ENCODE measurements around the gene MAPK14. TPM values are rescaled to one million over a fixed set of nuclear protein-coding genes. Genes with fewer than 3 reads are reported as not detected.

MAPK14 gene
- total and polyA plus RNA-seq, 7 donors: 30.8 to 91.1 (median 61.9) TPM

- intact Hi-C loops (cut with DNase I): no loop called here
- TF ChIP-seq POLR2A (IDR thresholded peaks at IDR 0.05) (no peak), POLR2AphosphoS5 (IDR thresholded peaks at IDR 0.05) (no peak)
- no peak for DNase-seq
These were observed 119.7 kb downstream of the MAPK14 start for GRCh38 chr6:36147294-36147693.

GRCh38 chr6:36149476-36149875, 121.9 kb downstream of the MAPK14 start:
- intact Hi-C loops (cut with DNase I): no loop called here
- Histone ChIP-seq H3K27ac (peak overlapping the region in 1 of 4 donors; percentile 39), H3K4me1 (no peaks in the 10 kb centered on the region), H3K27me3 (no peaks in the 10 kb centered on the region), H3K4me3 (no peak overlapping the region), H3K9me3 (no peaks in the 10 kb centered on the region), H3K36me3 (no peaks in the 10 kb centered on the region)
- no peak for DNase-seq
- TF ChIP-seq CTCF (IDR thresholded peaks at IDR 0.05) (no peak), POLR2AphosphoS5 (IDR thresholded peaks at IDR 0.05) (no peak), POLR2A (IDR thresholded peaks at IDR 0.05) (no peak), EP300 (IDR thresholded peaks at IDR 0.05) (no peak)

More at GRCh38 chr6:36147294-36147693, 119.7 kb downstream of the MAPK14 start:
- Histone ChIP-seq H3K4me3 (no peak overlapping the region), H3K27ac (no peak overlapping the region), H3K9me3 (no peaks in the 10 kb centered on the region), H3K27me3 (no peaks in the 10 kb centered on the region), H3K36me3 (no peaks in the 10 kb centered on the region), H3K4me1 (no peaks in the 10 kb centered on the region)
- WGBS, 2 donors: 93 to 94% methylated on average over 3 of the region's 3 CpGs

DNA sequence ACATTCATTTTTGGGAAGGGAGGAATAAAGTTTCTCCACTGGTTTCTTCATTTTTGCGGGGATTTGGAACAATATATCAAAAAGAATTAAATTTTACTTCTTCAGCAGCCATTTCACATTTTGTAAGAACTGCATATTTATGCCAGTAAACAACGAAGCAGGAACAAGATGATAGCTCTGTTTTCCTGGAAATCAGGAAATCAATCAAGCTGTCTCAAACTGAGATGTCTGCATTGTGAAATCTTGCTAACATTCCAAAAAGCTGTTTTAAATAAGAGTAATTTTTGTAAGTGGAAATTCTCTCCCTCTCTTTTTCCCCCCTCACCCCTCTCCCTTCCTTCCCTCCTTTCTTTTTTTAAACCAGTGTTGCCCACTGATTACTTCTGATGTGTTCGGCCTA, 122.7 kb downstream of the MAPK14 start:
- DNase-seq: no peak
- Histone ChIP-seq H3K36me3 (no peaks in the 10 kb centered on the region), H3K27me3 (no peaks in the 10 kb centered on the region), H3K4me3 (no peak overlapping the region), H3K9me3 (no peaks in the 10 kb centered on the region), H3K27ac (peak overlapping the region in 1 of 4 donors; percentile 39), H3K4me1 (no peaks in the 10 kb centered on the region)
- 74 to 79% methylated on average over 3 of the region's 3 CpGs for WGBS, 2 donors
- TF ChIP-seq POLR2AphosphoS5 (IDR thresholded peaks at IDR 0.05): no peak
- TF ChIP-seq POLR2A (IDR thresholded peaks at IDR 0.05): no peak
- TF ChIP-seq CTCF (IDR thresholded peaks at IDR 0.05): no peak
- TF ChIP-seq EP300 (IDR thresholded peaks at IDR 0.05): no peak
- intact Hi-C loops (cut with DNase I): no loop called here

DNA sequence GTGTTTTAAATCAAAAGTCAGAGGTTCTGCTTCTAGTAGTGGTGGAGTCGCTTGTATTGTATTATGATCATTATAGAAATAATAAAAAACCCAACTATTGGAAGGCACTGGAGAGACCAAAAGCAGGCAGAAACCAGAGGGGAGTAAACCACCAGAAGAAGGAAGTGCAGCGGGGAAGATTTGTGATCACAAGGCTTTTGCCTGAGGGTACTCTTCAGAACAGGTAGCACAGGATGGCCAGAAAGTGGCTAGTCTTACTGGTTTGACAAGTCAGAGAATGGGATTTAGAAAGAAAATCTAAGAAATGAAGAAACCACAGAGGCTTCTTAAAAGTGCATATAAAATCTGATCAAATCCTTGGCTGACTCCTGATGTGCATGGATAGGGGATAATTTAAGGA, 126.7 kb downstream of the MAPK14 start:
- Histone ChIP-seq H3K27ac (no peak overlapping the region), H3K27me3 (no peaks in the 10 kb centered on the region), H3K4me3 (no peak overlapping the region), H3K4me1 (no peaks in the 10 kb centered on the region), H3K36me3 (no peaks in the 10 kb centered on the region), H3K9me3 (no peaks in the 10 kb centered on the region)
- WGBS, 2 donors: 88 to 97% methylated on average over 2 of the region's 2 CpGs
- TF ChIP-seq POLR2A (IDR thresholded peaks at IDR 0.05) (no peak), EP300 (IDR thresholded peaks at IDR 0.05) (no peak), CTCF (IDR thresholded peaks at IDR 0.05) (no peak), POLR2AphosphoS5 (IDR thresholded peaks at IDR 0.05) (no peak)
- no peak for DNase-seq
- intact Hi-C loops (cut with DNase I): no loop called here

GRCh38 chr6:36155662-36156061, 128.1 kb downstream of the MAPK14 start:
- intact Hi-C loops (cut with DNase I): no loop called here
- H3K4me1 ChIP-seq: no peaks in the 10 kb centered on the region
- no peaks in the 10 kb centered on the region for H3K9me3 ChIP-seq
- no peak for DNase-seq
- WGBS, 2 donors: 95 to 97% methylated on average over 2 of the region's 2 CpGs
- no peaks in the 10 kb centered on the region for H3K36me3 ChIP-seq
- no peaks in the 10 kb centered on the region for H3K27me3 ChIP-seq
- H3K27ac ChIP-seq: no peak overlapping the region
- H3K4me3 ChIP-seq: no peak overlapping the region
- TF ChIP-seq POLR2A (IDR thresholded peaks at IDR 0.05) (no peak), EP300 (IDR thresholded peaks at IDR 0.05) (no peak), CTCF (IDR thresholded peaks at IDR 0.05) (no peak), POLR2AphosphoS5 (IDR thresholded peaks at IDR 0.05) (no peak)
